ENCODE measurements around the gene IL36B.

Gene IL36B

GRCh38 chr2:112996635-112997034, 56.0 kb downstream of the IL36B start:
- peak; percentile 29 for DNase-seq (ENCODE audit: low spot score)
- TF ChIP-seq CTCF (IDR thresholded peaks at IDR 0.05; ENCODE audit: extremely low read depth, missing control alignments) = no peak

GRCh38 chr2:112995346-112995920, 57.2 kb downstream of the IL36B start:
- DNase-seq (ENCODE audit: low spot score) = no peak
- no peak for TF ChIP-seq CTCF (IDR thresholded peaks at IDR 0.05; ENCODE audit: extremely low read depth, missing control alignments)

- no peak for TF ChIP-seq CTCF (IDR thresholded peaks at IDR 0.05; ENCODE audit: extremely low read depth, missing control alignments)
- DNase-seq (ENCODE audit: low spot score) = no peak
Observed at GRCh38 chr2:112994648-112995047, 58.0 kb downstream of the IL36B start.

GRCh38 chr2:112993831-112994230, 58.8 kb downstream of the IL36B start:
- no peak for DNase-seq (ENCODE audit: low spot score)
- no peak for TF ChIP-seq CTCF (IDR thresholded peaks at IDR 0.05; ENCODE audit: extremely low read depth, missing control alignments)

- no peak for DNase-seq (ENCODE audit: low spot score)
- TF ChIP-seq CTCF (IDR thresholded peaks at IDR 0.05; ENCODE audit: extremely low read depth, missing control alignments) = no peak
Observed at GRCh38 chr2:112989611-112990010, 63.1 kb downstream of the IL36B start.

GRCh38 chr2:112985090-112985489, 67.6 kb downstream of the IL36B start:
- DNase-seq (ENCODE audit: low spot score) = no peak
- no peak for TF ChIP-seq CTCF (IDR thresholded peaks at IDR 0.05; ENCODE audit: extremely low read depth, missing control alignments)

- TF ChIP-seq CTCF (IDR thresholded peaks at IDR 0.05; ENCODE audit: extremely low read depth, missing control alignments) = no peak
- no peak for DNase-seq (ENCODE audit: low spot score)
Observed at GRCh38 chr2:112980537-112980936, 72.1 kb downstream of the IL36B start.

All from GM20000 (cell line).